Measurements from ENCODE around the gene POLR1B. TPM values are rescaled to one million over a fixed set of nuclear protein-coding genes. Genes with fewer than 3 reads are reported as not detected.
"Not testable (repeated sequence)": the region's sequence is repeated elsewhere in the genome, so short reads cannot be mapped to it uniquely, and the experiment has no call there.

POLR1B gene
- total RNA-seq, 1 donor from 2014 or later: 12.3 TPM

DNA sequence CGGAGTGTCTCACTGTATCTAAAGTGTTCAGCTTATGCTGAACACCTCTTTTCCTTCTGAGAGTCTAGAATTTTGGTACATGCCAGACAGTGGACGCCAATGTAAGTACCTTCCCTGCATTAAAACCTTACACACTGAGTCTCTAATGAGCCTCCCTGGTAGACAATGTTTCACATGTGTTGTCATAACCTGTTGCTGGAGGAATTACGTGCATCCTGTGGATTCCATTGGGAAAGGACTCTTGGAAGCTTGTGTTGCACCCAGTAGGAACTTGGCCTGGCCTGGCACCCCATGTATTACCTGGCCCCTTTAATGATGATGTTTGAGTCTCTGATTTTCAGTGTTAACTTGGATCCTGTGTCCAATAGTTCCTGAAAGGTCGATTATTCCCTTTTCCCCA is 62.7 kb downstream of the POLR1B start:
- no peak overlapping the region for H3K27ac ChIP-seq
- intact Hi-C loops (cut with DNase I): no loop called here
- no peaks in the 10 kb centered on the region for H3K36me3 ChIP-seq
- H3K4me1 ChIP-seq: peaks cover 9% of the 10 kb centered on the region
- DNase-seq (no peak), ATAC-seq (no peak)
- TF ChIP-seq, protein P1, sequence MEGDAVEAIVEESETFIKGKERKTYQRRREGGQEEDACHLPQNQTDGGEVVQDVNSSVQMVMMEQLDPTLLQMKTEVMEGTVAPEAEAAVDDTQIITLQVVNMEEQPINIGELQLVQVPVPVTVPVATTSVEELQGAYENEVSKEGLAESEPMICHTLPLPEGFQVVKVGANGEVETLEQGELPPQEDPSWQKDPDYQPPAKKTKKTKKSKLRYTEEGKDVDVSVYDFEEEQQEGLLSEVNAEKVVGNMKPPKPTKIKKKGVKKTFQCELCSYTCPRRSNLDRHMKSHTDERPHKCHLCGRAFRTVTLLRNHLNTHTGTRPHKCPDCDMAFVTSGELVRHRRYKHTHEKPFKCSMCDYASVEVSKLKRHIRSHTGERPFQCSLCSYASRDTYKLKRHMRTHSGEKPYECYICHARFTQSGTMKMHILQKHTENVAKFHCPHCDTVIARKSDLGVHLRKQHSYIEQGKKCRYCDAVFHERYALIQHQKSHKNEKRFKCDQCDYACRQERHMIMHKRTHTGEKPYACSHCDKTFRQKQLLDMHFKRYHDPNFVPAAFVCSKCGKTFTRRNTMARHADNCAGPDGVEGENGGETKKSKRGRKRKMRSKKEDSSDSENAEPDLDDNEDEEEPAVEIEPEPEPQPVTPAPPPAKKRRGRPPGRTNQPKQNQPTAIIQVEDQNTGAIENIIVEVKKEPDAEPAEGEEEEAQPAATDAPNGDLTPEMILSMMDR (IDR thresholded peaks at IDR 0.05): no peak
- no peaks in the 10 kb centered on the region for H3K9me3 ChIP-seq
- H3K4me3 ChIP-seq: no peak overlapping the region
- H3K27me3 ChIP-seq (ENCODE audit: low read depth): no peaks in the 10 kb centered on the region

DNA sequence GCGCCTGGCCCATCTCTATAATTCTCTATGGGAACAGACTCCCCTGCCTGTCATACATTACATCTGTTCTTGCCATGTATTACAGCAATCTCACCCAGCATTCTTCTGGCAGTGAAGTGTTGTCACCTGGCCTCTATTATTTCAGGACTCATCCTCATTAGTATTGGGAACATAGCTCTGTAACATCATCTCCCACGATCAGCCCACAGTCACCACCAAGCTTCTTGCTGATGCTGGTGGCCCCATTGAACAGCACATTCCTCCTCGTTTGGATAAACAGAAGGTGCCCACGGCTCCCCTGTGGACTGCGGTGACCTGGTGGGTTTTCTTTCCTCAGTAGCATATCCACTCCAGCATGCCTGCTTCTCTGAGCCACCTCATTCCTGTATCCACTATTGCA is 63.7 kb downstream of the POLR1B start:
- TF ChIP-seq, protein P1 (IDR thresholded peaks at IDR 0.05): no peak
- H3K4me1 ChIP-seq: no peaks in the 10 kb centered on the region
- H3K4me3 ChIP-seq: no peak overlapping the region
- DNase-seq (no peak), ATAC-seq (no peak)
- intact Hi-C loops (cut with DNase I): no loop called here
- no peaks in the 10 kb centered on the region for H3K36me3 ChIP-seq
- H3K9me3 ChIP-seq: no peaks in the 10 kb centered on the region
- H3K27ac ChIP-seq: no peak overlapping the region
- H3K27me3 ChIP-seq (ENCODE audit: low read depth): no peaks in the 10 kb centered on the region

DNA sequence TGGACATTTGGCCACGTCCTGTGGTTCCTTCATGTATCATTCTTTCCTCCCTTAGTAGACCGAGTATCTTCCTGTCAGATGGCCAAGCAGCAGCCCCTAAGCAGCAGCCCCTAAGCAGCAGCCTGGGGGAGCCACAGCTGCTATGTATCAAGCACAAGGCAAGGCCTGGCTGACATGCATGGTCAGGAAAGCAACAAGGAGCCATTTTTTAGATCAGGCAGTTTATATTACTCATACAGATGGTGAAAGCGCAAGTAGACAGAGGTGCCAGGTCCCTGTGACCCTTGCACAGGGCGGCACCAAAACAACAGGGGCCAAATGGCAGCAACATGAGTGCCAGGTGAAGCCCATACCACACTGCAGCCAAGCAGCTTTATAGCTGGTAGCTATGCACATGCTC is 64.3 kb downstream of the POLR1B start:
- ATAC-seq: no peak
- Histone ChIP-seq H3K4me1 (no peaks in the 10 kb centered on the region), H3K27ac (no peak overlapping the region), H3K4me3 (no peak overlapping the region), H3K27me3 (ENCODE audit: low read depth) (no peaks in the 10 kb centered on the region), H3K36me3 (no peaks in the 10 kb centered on the region), H3K9me3 (no peaks in the 10 kb centered on the region)
- TF ChIP-seq, protein P1 (IDR thresholded peaks at IDR 0.05): no peak
- no peak for DNase-seq
- intact Hi-C loops (cut with DNase I): no loop called here

DNA sequence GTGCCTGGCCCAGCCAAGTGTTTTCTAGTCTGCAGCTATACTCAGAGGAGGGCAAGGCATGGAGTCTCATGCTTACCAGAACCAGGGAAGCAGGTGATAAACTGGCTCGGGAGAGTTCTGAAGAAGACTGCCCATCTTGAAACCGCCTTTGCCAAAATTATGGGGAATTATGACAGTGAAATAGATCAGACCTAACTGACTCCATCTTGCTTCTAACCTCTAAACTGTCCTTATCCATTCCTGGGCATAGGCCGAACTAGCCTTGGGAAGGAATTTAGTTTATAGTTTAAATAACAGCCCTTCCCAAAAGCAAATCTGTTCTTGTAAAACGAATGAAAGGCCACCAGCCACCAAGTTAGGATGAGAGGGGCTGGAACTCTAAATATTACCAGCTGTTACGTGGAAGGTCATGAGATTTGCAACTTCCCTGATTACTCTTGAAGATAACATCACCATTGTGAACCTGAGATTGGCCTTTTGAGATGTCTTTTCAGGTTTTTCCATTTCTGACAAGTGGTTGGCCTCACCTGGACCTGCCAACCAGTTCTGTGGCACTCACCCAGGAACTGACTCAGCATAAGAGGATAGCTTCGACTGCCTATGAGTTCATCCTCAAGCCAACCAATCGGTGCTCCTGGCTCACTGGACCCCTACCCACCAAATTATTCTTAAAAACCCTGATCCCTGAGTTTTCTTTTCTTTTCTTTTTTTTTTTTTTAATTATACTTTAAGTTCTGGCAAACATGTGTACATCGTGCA is 65.6 kb downstream of the POLR1B start:
- no peak overlapping the region for H3K27ac ChIP-seq
- no peaks in the 10 kb centered on the region for H3K9me3 ChIP-seq
- H3K4me1 ChIP-seq: no peaks in the 10 kb centered on the region
- DNase-seq (no peak), ATAC-seq (no peak)
- intact Hi-C loops (cut with DNase I): no loop called here
- H3K4me3 ChIP-seq: no peak overlapping the region
- TF ChIP-seq, protein P1 (IDR thresholded peaks at IDR 0.05): no peak
- H3K27me3 ChIP-seq (ENCODE audit: low read depth): no peaks in the 10 kb centered on the region
- no peaks in the 10 kb centered on the region for H3K36me3 ChIP-seq

DNA sequence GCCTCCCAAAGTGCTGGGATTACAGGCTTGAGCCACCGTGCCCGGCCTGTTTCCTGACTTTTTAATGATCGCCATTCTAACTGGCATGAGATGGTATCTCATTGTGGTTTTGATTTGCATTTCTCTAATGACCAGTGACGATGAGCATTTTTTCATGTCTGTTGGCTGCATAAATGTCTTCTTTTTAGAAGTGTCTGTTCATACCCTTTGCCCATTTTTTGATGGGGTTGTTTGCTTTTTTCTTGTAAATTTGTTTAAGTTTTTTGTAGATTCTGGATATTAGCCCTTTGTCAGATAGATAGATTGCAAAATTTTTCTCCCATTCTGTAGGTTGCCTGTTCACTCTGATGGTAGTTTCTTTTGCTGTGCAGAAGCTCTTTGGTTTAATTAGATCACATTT is 67.1 kb downstream of the POLR1B start:
- H3K4me3 ChIP-seq; H3K36me3 ChIP-seq; ATAC-seq; H3K27me3 ChIP-seq (ENCODE audit: low read depth); H3K27ac ChIP-seq; DNase-seq; H3K4me1 ChIP-seq; intact Hi-C loops (cut with DNase I); H3K9me3 ChIP-seq: not testable (repeated sequence)

DNA sequence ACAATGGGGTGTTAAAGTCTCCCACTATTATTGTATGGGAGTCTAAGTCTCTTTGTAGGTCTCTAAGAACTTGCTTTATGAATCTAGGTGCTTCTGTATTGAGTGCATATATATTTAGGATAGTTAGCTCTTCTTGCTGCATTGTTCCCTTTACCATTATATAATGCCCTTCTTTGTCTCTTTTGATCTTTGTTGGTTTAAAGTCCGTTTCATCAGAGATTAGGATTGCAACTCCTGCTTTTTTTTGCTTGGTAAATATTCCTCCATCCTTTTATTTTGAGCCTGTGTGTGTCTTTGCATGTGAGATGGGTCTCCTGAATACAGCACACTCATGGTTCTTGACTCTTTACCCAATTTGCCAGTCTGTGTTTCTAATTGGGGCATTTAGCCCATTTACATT is 70.0 kb downstream of the POLR1B start:
- H3K4me3 ChIP-seq; DNase-seq; H3K36me3 ChIP-seq; H3K4me1 ChIP-seq; H3K27me3 ChIP-seq (ENCODE audit: low read depth); H3K9me3 ChIP-seq; ATAC-seq; intact Hi-C loops (cut with DNase I); H3K27ac ChIP-seq: not testable (repeated sequence)

Data from lower lobe of right lung (tissue), 2 donors.